Measurements from ENCODE around the gene RAB11FIP4. TPM values are rescaled to one million over a fixed set of nuclear protein-coding genes. Genes with fewer than 3 reads are reported as not detected.

Gene RAB11FIP4
- total and polyA plus RNA-seq, 2 donors (not counting 1 experiment from before 2014, with no cell fraction given) = 17.0 to 70.5 TPM

DNA sequence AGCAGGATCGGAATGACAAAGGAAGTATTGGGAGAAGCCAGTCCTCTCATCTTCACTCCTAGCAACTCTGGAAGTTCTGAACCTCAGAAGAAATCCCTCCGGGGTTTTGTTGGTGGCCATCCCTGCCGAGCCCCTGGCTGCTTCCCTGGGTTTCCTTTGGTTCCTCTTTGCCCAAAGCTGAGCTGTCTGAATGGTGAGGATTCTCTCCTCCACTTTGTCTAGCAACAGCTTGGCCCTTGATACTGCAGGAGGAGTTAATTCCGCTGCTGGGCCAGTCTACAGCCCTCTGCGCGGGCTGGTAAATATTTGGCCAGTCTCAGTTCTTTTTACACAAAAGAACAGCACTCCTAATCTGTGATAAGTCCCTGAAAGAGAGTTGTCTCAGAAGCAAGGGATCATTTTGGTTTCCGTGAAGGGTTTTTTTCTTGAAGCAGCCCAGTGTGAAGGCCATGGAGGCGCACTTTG lies 170.9 kb downstream of the RAB11FIP4 start:
- WGBS (ENCODE audit: insufficient coverage) = 87% methylated on average over 3 of the region's 8 CpGs
- ChIA-PET CTCF (interaction anchor here (0.7 to 6.7 kb wide), 4 partner anchors 279 to 1201 kb away, joined by 3 to 74 read pairs (median 3); no protein-coding TSS in a partner anchor), POLR2A (no interaction called here)
- Mint-ChIP-seq H3K4me3 (no peak overlapping the region), H3K27ac (no peak overlapping the region), H3K4me1 (peaks cover 24% of the 10 kb centered on the region), H3K9me3 (ENCODE audit: insufficient read depth) (no peaks in the 10 kb centered on the region), H3K27me3 (no peaks in the 10 kb centered on the region)
- peaks cover 13 to 28% of the 10 kb centered on the region in 2 donors for H3K4me1 ChIP-seq (ENCODE audit: control insufficient read depth in 2 of 2, insufficient read depth in 2 of 2, low read length in 2 of 2)
- H3K4me3 ChIP-seq (ENCODE audit: control extremely low read depth in 1 of 5, extremely low read depth in 1 of 5, insufficient read depth in 1 of 5, low read depth in 2 of 5, low read length in 4 of 5) = no peak overlapping the region
- no peak overlapping the region for H3K4me2 ChIP-seq (replicated peaks; ENCODE audit: low read depth, low read length, poor library complexity, severe bottlenecking)
- H2AFZ ChIP-seq (ENCODE audit: insufficient read depth, low read depth, low read length, poor library complexity, severe bottlenecking) = no peak overlapping the region
- H3K36me3 ChIP-seq (replicated peaks in 1 of 2; ENCODE audit: control extremely low read depth in 1 of 2, control insufficient read depth in 1 of 2, extremely low read depth in 1 of 2, insufficient read depth in 2 of 2, low read length in 1 of 2) = no peaks in the 10 kb centered on the region
- no peaks in the 10 kb centered on the region for H3K9me3 ChIP-seq (ENCODE audit: control extremely low read depth in 1 of 3, control insufficient read depth in 2 of 3, insufficient read depth in 1 of 3, low read length in 2 of 3)
- TF ChIP-seq, protein P1, sequence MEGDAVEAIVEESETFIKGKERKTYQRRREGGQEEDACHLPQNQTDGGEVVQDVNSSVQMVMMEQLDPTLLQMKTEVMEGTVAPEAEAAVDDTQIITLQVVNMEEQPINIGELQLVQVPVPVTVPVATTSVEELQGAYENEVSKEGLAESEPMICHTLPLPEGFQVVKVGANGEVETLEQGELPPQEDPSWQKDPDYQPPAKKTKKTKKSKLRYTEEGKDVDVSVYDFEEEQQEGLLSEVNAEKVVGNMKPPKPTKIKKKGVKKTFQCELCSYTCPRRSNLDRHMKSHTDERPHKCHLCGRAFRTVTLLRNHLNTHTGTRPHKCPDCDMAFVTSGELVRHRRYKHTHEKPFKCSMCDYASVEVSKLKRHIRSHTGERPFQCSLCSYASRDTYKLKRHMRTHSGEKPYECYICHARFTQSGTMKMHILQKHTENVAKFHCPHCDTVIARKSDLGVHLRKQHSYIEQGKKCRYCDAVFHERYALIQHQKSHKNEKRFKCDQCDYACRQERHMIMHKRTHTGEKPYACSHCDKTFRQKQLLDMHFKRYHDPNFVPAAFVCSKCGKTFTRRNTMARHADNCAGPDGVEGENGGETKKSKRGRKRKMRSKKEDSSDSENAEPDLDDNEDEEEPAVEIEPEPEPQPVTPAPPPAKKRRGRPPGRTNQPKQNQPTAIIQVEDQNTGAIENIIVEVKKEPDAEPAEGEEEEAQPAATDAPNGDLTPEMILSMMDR (IDR thresholded peaks at IDR 0.05) = no peak
- TF ChIP-seq EZH2 (IDR thresholded peaks at IDR 0.05; ENCODE audit: borderline replicate concordance, insufficient read depth, low read depth, low read length, poor library complexity, severe bottlenecking) = no peak
- no peaks in the 10 kb centered on the region for H4K20me1 ChIP-seq (ENCODE audit: control insufficient read depth, insufficient read depth, low read length, poor library complexity, severe bottlenecking)
- intact Hi-C loops (cut with micrococcal nuclease) = no loop called here
- no peak for DNase-seq
- ATAC-seq (ENCODE audit: low read depth) = no peak
- H3K27ac ChIP-seq (ENCODE audit: low read length in 2 of 2) = no peak overlapping the region
- no peak overlapping the region for H3K9ac ChIP-seq (ENCODE audit: low read length)
- H3K27me3 ChIP-seq (replicated peaks in 1 of 4; ENCODE audit: control extremely low read depth in 1 of 4, control insufficient read depth in 3 of 4, insufficient read depth in 4 of 4, low read length in 3 of 4) = peaks cover 0 to 7% (median 2%) of the 10 kb centered on the region in 4 experiments
- peaks cover 14% of the 10 kb centered on the region for H3K79me2 ChIP-seq (ENCODE audit: control insufficient read depth, insufficient read depth, low read length)

DNA sequence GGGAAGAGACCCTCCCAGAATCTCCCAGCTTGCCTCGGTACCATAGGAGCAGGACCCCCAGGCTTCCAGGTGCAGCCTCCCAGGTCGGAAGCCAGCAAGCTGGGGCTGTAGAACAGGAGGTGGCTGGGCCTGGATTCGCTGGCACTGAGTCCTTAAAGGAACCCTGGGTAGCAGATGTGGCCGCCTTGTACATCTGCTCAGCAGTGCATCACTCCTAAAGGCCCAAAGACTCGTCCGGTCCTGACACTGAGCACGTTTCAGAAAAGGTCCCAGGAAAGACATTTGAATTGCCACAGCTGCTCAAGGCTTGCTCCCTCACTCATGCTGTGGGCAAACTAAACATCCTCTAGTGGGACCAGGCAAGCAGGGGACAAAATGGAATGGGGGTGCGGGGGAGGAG lies 172.8 kb downstream of the RAB11FIP4 start:
- Mint-ChIP-seq H3K9me3 (ENCODE audit: insufficient read depth) (no peaks in the 10 kb centered on the region), H3K4me1 (peaks cover 31% of the 10 kb centered on the region), H3K27me3 (no peaks in the 10 kb centered on the region), H3K27ac (no peak overlapping the region), H3K4me3 (no peak overlapping the region)
- CTCF ChIA-PET = no interaction called here
- no peak overlapping the region for H3K9ac ChIP-seq (ENCODE audit: low read length)
- H3K79me2 ChIP-seq (ENCODE audit: control insufficient read depth, insufficient read depth, low read length) = peaks cover 14% of the 10 kb centered on the region
- 98% methylated on average over 5 of the region's 8 CpGs for WGBS (ENCODE audit: insufficient coverage)
- no peak overlapping the region for H2AFZ ChIP-seq (ENCODE audit: insufficient read depth, low read depth, low read length, poor library complexity, severe bottlenecking)
- ATAC-seq (ENCODE audit: low read depth) = no peak
- no peaks in the 10 kb centered on the region for H4K20me1 ChIP-seq (ENCODE audit: control insufficient read depth, insufficient read depth, low read length, poor library complexity, severe bottlenecking)
- H3K27ac ChIP-seq (ENCODE audit: low read length in 2 of 2) = no peak overlapping the region
- H3K4me2 ChIP-seq (replicated peaks; ENCODE audit: low read depth, low read length, poor library complexity, severe bottlenecking) = no peak overlapping the region
- H3K9me3 ChIP-seq (ENCODE audit: control extremely low read depth in 1 of 3, control insufficient read depth in 2 of 3, insufficient read depth in 1 of 3, low read length in 2 of 3) = no peaks in the 10 kb centered on the region
- POLR2A ChIA-PET = no interaction called here
- H3K4me1 ChIP-seq (ENCODE audit: control insufficient read depth in 2 of 2, insufficient read depth in 2 of 2, low read length in 2 of 2) = peaks cover 22 to 33% of the 10 kb centered on the region in 2 donors
- no peak for DNase-seq
- peaks cover 0 to 7% (median 2%) of the 10 kb centered on the region in 4 experiments for H3K27me3 ChIP-seq (replicated peaks in 1 of 4; ENCODE audit: control extremely low read depth in 1 of 4, control insufficient read depth in 3 of 4, insufficient read depth in 4 of 4, low read length in 3 of 4)
- H3K36me3 ChIP-seq (replicated peaks in 1 of 2; ENCODE audit: control extremely low read depth in 1 of 2, control insufficient read depth in 1 of 2, extremely low read depth in 1 of 2, insufficient read depth in 2 of 2, low read length in 1 of 2) = no peaks in the 10 kb centered on the region
- H3K4me3 ChIP-seq (ENCODE audit: control extremely low read depth in 1 of 5, extremely low read depth in 1 of 5, insufficient read depth in 1 of 5, low read depth in 2 of 5, low read length in 4 of 5) = no peak overlapping the region
- TF ChIP-seq EZH2 (IDR thresholded peaks at IDR 0.05; ENCODE audit: borderline replicate concordance, insufficient read depth, low read depth, low read length, poor library complexity, severe bottlenecking) = no peak
- TF ChIP-seq, protein P1 (IDR thresholded peaks at IDR 0.05) = no peak
- intact Hi-C loops (cut with micrococcal nuclease) = no loop called here
